HepG2 (cell line): ENCODE data around the gene RNASE4. TPM values are rescaled to one million over a fixed set of nuclear protein-coding genes. Genes with fewer than 3 reads are reported as not detected.
A peak's percentile ranks its signal among the peaks of the same experiment; 100 is the strongest.

Experiments
- AGO1 ChIP-seq: fragments of 200-400 bp; formaldehyde crosslinking; IDR thresholded peaks from 2 replicates; pipeline ENCODE4 v1.6.1; 2017; ENCODE audit warnings: mild to moderate bottlenecking, low read depth, low read length, moderate library complexity; ENCODE audit not compliant: poor library complexity, severe bottlenecking
- CEBPG ChIP-seq: IDR thresholded peaks from 2 replicates; pipeline ENCODE4 v1.6.1; 2016
- CHD4 ChIP-seq: fragments of 200-600 bp; sonication (generic); IDR thresholded peaks from 2 replicates; pipeline ENCODE4 v1.7.0; 2017; ENCODE audit warnings: mild to moderate bottlenecking, low read length, borderline replicate concordance
- GMEB1 ChIP-seq: sonication (generic); formaldehyde crosslinking; IDR thresholded peaks from 2 replicates; pipeline ENCODE4 v1.5.1; 2020; ENCODE audit warnings: missing genetic modification reagents, mild to moderate bottlenecking, borderline replicate concordance
- HNRNPH1 ChIP-seq: fragments of 200-400 bp; formaldehyde crosslinking; optimal IDR thresholded peaks from 2 replicates; pipeline ENCODE3; 2017; ENCODE audit warnings: mild to moderate bottlenecking, low read depth, low read length
- IRF9 ChIP-seq: sonication (generic); formaldehyde crosslinking; IDR thresholded peaks from 2 replicates; pipeline ENCODE4 v1.8.0; 2022; ENCODE audit warnings: missing genetic modification reagents, mild to moderate bottlenecking, borderline replicate concordance
- NCOR1 ChIP-seq: fragments of 200-600 bp; sonication (generic); IDR thresholded peaks from 2 replicates; pipeline ENCODE4 v1.7.0; 2017; ENCODE audit warnings: antibody characterized with exemption, low read length, borderline replicate concordance
- NFATC3 ChIP-seq: sonication (generic); formaldehyde crosslinking; IDR thresholded peaks from 2 replicates; pipeline ENCODE4 v1.5.1; 2020; ENCODE audit warnings: mild to moderate bottlenecking, missing genetic modification reagents
- NPAS2 ChIP-seq: sonication (generic); formaldehyde crosslinking; IDR thresholded peaks from 2 replicates; pipeline ENCODE4 v1.8.0; 2022; ENCODE audit warnings: mild to moderate bottlenecking, missing genetic modification reagents, borderline replicate concordance
- TAF1 ChIP-seq: sonication (generic); formaldehyde crosslinking; IDR thresholded peaks from 2 replicates; pipeline ENCODE4 v1.4.0; 2020; ENCODE audit warnings: missing genetic modification reagents
- THYN1 ChIP-seq: sonication (generic); formaldehyde crosslinking; IDR thresholded peaks from 2 replicates; pipeline ENCODE4 v1.8.1; 2023; ENCODE audit warnings: low read depth, mild to moderate bottlenecking, moderate library complexity, missing genetic modification reagents, borderline replicate concordance
- ZBTB34 ChIP-seq: sonication (generic); formaldehyde crosslinking; IDR thresholded peaks from 2 replicates; pipeline ENCODE4 v1.8.0; 2022; ENCODE audit warnings: mild to moderate bottlenecking, missing genetic modification reagents
- ZKSCAN5 ChIP-seq: sonication (generic); formaldehyde crosslinking; IDR thresholded peaks from 2 replicates; pipeline ENCODE4 v1.5.1; 2020; ENCODE audit warnings: mild to moderate bottlenecking, missing genetic modification reagents
- ZNF24 ChIP-seq: fragments of 450-650 bp; IDR thresholded peaks from 2 replicates; pipeline ENCODE4 v1.6.1; 2017; ENCODE audit warnings: antibody characterized with exemption, mild to moderate bottlenecking
- ZNF256 ChIP-seq: sonication (generic); formaldehyde crosslinking; conservative IDR thresholded peaks from 2 replicates; pipeline ENCODE4 v1.4.0; 2020; ENCODE audit warnings: missing genetic modification reagents
- ZNF432 ChIP-seq: sonication (generic); formaldehyde crosslinking; IDR thresholded peaks from 2 replicates; pipeline ENCODE4 v1.5.0; 2020; ENCODE audit warnings: missing genetic modification reagents, mild to moderate bottlenecking, borderline replicate concordance
- ZNF670 ChIP-seq: sonication (generic); formaldehyde crosslinking; IDR thresholded peaks from 2 replicates; pipeline ENCODE4 v1.8.0; 2022; ENCODE audit warnings: mild to moderate bottlenecking, missing genetic modification reagents, borderline replicate concordance
- ZNF761 ChIP-seq: sonication (generic); formaldehyde crosslinking; conservative IDR thresholded peaks from 2 replicates; pipeline ENCODE4 v1.4.0; 2020; ENCODE audit warnings: mild to moderate bottlenecking, missing genetic modification reagents
- ZNF780A ChIP-seq: sonication (generic); formaldehyde crosslinking; IDR thresholded peaks from 2 replicates; pipeline ENCODE4 v1.8.0; 2022; ENCODE audit warnings: mild to moderate bottlenecking, missing genetic modification reagents, moderate library complexity
- polyA plus RNA-seq, 8 experiments: library from polyadenylated mRNA; depleted of rRNA in 3 of 8; stranded (reverse) in 7 of 8; unstranded in 1 of 8; fragments of >200 nt; fragmentation: Illumina TruSeq in 4 of 8; extraction: Trizol in 4 of 8; gene quantifications; 2 replicates each; pipeline versions ENCODE4 v1.2.1 to v1.2.3, GENCODE V29; 2011 to 2016; ENCODE audit warnings: low read depth in 4 of 8, missing spikeins in 1 of 8, mixed read lengths in 1 of 8; ENCODE audit not compliant: insufficient read depth in 1 of 8
- total RNA-seq, 5 experiments: library from RNA; depleted of rRNA; stranded (reverse); fragments of >200 nt; fragmentation: Illumina TruSeq; extraction: Trizol; gene quantifications; 2 replicates each; pipeline ENCODE4 v1.2.3, GENCODE V29; 2016; ENCODE audit warnings: low read depth in 1 of 5
- TF ChIP-seq, protein P1 (sequence below): sonication (generic); formaldehyde crosslinking; IDR thresholded peaks from 2 replicates; pipeline ENCODE4 v1.8.1; 2023; ENCODE audit warnings: missing genetic modification reagents, inconsistent platforms, borderline replicate concordance
- TF ChIP-seq, protein P2 (sequence below): sonication (generic); formaldehyde crosslinking; IDR thresholded peaks from 2 replicates; pipeline ENCODE4 v1.4.0; 2020; ENCODE audit warnings: mild to moderate bottlenecking, low read depth, missing genetic modification reagents

Gene RNASE4
- total and polyA plus RNA-seq, 2 of the 13 experiments (the other 11 are each of a cell fraction or from before 2014, with no cell fraction given) = 109 to 983 TPM

DNA sequence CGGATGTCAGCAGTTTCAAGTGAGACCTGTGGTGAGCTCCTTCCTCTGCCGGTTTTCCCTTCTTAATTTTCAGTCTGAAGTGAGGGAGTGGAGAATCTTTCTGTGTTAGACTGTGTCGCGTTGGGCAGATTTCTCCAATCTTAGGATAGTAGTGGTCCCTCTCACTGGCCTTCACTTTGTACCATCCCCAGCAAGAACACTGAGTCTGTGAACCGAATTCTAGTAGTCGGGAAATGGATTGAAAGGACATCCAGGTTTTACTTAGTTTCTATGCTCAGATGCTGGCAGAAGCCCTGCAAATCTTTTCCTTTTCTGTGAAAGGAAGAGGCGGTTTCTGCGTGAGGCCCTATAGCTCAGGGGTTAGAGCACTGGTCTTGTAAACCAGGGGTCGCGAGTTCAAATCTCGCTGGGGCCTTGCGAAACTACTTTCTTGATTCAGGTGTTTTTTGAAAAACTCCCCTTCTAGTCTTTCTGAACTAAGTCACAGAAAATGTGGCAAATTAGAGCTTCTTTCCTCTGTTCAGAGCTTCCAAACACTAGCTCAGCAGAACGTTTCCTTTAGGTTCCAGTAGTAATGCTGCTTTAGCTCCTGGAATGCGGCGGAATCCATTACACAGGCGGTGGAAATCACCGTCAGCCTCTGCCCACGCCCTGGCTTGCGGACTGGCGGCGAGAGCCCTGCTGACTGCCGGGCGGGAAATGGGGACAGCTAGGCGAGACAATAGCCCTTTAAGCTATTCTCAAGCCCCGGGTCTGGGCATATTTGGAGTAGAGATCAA lies 2.8 kb upstream of the RNASE4 start (continued):
- TF ChIP-seq AGO1 = peak; percentile 18
- no peak for TF ChIP-seq TAF1
- TF ChIP-seq ZBTB34 = no peak; the same call in 1 of the 2 replicates
- 0 out of 2 replicates have a peak, but pooled peaks have one; percentile 72 for TF ChIP-seq ZNF761 (CRISPR knock-in tag)
- TF ChIP-seq THYN1 (CRISPR knock-in tag) = no peak
- peak; percentile 71; the same call in 1 of the 2 replicates for TF ChIP-seq NCOR1
- no peak; the same call in 1 of the 2 replicates for TF ChIP-seq ZNF256
- TF ChIP-seq ZNF432 (CRISPR knock-in tag) = no peak
- TF ChIP-seq CHD4 = peak; percentile 88; the same call in 1 of the 2 replicates
- TF ChIP-seq IRF9 (CRISPR knock-in tag) = no peak
- TF ChIP-seq, protein P1, sequence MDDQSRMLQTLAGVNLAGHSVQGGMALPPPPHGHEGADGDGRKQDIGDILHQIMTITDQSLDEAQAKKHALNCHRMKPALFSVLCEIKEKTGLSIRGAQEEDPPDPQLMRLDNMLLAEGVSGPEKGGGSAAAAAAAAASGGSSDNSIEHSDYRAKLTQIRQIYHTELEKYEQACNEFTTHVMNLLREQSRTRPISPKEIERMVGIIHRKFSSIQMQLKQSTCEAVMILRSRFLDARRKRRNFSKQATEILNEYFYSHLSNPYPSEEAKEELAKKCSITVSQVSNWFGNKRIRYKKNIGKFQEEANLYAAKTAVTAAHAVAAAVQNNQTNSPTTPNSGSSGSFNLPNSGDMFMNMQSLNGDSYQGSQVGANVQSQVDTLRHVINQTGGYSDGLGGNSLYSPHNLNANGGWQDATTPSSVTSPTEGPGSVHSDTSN = no peak
- TF ChIP-seq NFATC3 (CRISPR knock-in tag) = no peak
- no peak for TF ChIP-seq ZNF670 (CRISPR knock-in tag)
- peak; percentile 86 for TF ChIP-seq CEBPG (CRISPR knock-in tag)
- TF ChIP-seq ZNF24 = peak; percentile 99
- no peak for TF ChIP-seq ZKSCAN5 (CRISPR knock-in tag)
- TF ChIP-seq ZNF780A (CRISPR knock-in tag) = no peak
- TF ChIP-seq, protein P2, sequence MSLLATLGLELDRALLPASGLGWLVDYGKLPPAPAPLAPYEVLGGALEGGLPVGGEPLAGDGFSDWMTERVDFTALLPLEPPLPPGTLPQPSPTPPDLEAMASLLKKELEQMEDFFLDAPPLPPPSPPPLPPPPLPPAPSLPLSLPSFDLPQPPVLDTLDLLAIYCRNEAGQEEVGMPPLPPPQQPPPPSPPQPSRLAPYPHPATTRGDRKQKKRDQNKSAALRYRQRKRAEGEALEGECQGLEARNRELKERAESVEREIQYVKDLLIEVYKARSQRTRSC = peak; percentile 30; the same call in 1 of the 2 replicates
- TF ChIP-seq NPAS2 = no peak
- TF ChIP-seq HNRNPH1 = no peak
- peak; percentile 44; the same call in 1 of the 2 replicates for TF ChIP-seq GMEB1 (CRISPR knock-in tag)
